HG02970 (cell line): ENCODE data around the gene MEGF11.
"Not testable (repeated sequence)": the region's sequence is repeated elsewhere in the genome, so short reads cannot be mapped to it uniquely, and the experiment has no call there.

Source experiments
- ATAC-seq: cut with Tn5 transposase; IDR thresholded peaks from one replicate; pipeline ENCODE4 v1.9.1; 2021; ENCODE audit warnings: mild to moderate bottlenecking, moderate library complexity, moderate number of reproducible peaks; ENCODE audit not compliant: unreplicated experiment, low FRiP score

The MEGF11 gene

GRCh38 chr15:66278056-66278455 is 24.5 kb upstream of the MEGF11 start:
- ATAC-seq, result no peak

DNA sequence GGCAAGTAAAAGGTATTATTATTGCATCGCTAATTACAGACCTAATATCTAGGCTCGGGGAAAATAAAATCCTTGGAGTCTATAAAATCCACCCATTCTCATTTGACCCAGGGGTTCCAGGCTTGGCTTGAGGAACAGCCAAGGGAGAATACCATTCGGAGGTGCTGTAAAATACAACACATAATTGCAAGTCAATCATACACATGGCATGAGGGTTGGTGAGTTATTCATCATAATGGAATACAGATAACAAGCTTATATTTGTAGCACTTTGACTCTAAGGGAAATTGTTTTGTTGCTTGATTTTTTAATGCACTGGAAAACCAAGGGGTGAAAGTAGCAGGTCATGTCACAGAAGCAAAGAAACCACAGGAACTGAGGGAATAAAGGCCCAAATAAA is 23.0 kb upstream of the MEGF11 start:
- no peak for ATAC-seq

- ATAC-seq, result no peak
These were observed 21.8 kb upstream of the MEGF11 start for GRCh38 chr15:66275352-66275751.

- no peak for ATAC-seq
These were observed 17.4 kb upstream of the MEGF11 start for GRCh38 chr15:66270932-66271331.

GRCh38 chr15:66269326-66270090 is 16.0 kb upstream of the MEGF11 start:
- no peak for ATAC-seq

GRCh38 chr15:66264859-66265513 is 11.4 kb upstream of the MEGF11 start:
- ATAC-seq, result no peak

- ATAC-seq, result not testable (repeated sequence)
These were observed 9.3 kb upstream of the MEGF11 start for GRCh38 chr15:66262837-66263236.

DNA sequence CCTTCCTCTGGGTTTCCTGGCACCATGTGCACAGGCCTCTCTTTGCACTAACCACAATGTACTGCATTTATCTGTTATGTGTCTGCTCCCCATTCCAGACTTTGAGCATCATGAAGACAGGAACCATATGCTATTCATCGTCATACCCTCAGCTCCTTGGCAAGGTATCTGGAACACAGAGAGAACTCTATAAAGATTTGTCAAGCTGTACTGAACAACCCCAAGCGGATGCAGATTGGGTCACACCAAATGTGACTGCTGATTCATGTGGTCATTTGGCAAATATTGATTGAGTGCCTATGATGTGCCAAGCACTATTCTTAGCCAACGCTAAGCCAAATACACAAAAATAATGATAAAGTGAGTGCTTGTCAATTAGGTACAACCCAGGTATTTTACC is 7.5 kb upstream of the MEGF11 start:
- ATAC-seq, result no peak

DNA sequence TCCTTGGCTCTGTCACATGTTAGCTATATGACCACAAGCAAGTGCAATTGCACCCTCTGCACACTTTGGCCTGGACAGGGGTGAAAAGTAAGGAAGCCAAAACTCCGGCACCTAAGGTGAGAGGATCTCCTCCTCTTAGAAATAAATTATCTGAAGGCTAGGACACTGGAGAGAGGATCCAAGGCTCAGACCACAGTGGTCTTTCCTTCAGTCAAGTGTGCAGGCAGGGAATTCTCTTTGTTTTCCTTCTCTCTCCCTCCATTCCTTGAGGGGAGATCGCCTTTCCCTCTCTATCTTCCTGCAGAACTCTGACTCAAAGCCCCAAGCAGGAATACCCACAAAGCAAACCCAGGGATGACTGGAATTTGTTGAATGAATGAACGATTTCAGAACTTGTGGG is 3.1 kb upstream of the MEGF11 start:
- ATAC-seq, result no peak

GRCh38 chr15:66254951-66255676 is 1.6 kb upstream of the MEGF11 start:
- ATAC-seq, result no peak

- no peak for ATAC-seq
These were observed 770 bp upstream of the MEGF11 start for GRCh38 chr15:66254089-66254950.

DNA sequence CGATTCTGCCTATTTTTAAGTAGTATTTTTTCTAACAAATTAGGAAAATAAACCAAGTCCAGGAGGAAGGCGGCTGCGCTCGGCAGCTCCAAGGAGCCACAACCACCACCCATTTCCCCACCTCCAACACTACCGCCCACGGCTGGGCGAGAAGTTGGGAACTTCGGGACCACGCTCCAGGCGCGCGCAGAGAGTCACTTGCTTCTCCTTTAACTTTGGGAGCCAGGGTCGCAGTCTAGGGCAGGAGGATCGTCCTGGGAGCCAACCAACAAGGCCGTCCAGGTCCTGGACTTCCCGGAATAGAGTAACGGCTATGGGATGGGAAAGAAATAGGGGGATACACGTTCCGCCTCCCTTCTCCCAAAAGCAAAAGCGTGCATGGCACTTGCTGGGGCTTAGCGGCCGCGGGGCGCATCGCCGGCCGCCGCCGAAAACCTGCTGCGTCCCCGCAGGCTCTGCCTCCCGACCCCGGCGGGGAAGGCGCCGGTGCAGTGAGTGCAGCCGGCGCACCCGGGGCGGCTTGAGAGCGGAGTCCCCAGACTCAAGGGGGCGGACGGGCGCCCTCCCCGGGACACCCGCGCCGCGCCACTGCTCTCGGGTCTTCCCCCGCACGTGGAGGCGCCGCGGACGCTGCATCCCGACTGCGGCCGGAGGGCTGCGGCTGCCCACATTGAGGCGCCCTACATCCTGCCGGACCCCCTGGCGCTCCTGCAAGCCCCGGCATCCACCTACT is 699 bp downstream of the MEGF11 start:
- no peak for ATAC-seq

- ATAC-seq, result no peak
These were observed 1.5 kb downstream of the MEGF11 start for GRCh38 chr15:66251790-66252684.

- ATAC-seq, result no peak
These were observed 2.3 kb downstream of the MEGF11 start for GRCh38 chr15:66251065-66251789.

GRCh38 chr15:66249605-66250174 is 3.9 kb downstream of the MEGF11 start:
- ATAC-seq, result no peak

GRCh38 chr15:66246937-66247336 is 6.6 kb downstream of the MEGF11 start:
- ATAC-seq, result no peak

- ATAC-seq, result not testable (repeated sequence)
These were observed 7.7 kb downstream of the MEGF11 start for GRCh38 chr15:66245832-66246231.

DNA sequence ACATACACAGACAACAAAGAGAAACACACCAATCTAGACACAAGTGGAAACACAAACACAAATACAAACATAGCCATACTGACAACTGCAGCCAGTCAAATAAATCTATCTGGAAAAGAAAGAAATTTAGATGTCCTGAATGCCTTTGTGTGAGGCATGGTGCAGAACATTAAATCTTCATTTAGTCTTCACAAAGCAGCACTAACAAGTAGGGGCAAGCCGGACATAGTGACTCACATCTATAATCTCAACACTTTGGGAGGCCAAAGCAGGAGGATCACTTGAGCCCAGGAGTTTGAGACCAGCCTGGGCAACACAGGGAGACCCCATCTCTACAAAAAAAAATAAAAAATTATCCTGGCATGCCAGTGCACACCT is 11.7 kb downstream of the MEGF11 start:
- ATAC-seq, result no peak
